ENCODE measurements around the gene MSL1. TPM values are rescaled to one million over a fixed set of nuclear protein-coding genes. Genes with fewer than 3 reads are reported as not detected.

MSL1 gene
- total RNA-seq, 2 donors from 2014 or later: 83.4 to 140 TPM

DNA sequence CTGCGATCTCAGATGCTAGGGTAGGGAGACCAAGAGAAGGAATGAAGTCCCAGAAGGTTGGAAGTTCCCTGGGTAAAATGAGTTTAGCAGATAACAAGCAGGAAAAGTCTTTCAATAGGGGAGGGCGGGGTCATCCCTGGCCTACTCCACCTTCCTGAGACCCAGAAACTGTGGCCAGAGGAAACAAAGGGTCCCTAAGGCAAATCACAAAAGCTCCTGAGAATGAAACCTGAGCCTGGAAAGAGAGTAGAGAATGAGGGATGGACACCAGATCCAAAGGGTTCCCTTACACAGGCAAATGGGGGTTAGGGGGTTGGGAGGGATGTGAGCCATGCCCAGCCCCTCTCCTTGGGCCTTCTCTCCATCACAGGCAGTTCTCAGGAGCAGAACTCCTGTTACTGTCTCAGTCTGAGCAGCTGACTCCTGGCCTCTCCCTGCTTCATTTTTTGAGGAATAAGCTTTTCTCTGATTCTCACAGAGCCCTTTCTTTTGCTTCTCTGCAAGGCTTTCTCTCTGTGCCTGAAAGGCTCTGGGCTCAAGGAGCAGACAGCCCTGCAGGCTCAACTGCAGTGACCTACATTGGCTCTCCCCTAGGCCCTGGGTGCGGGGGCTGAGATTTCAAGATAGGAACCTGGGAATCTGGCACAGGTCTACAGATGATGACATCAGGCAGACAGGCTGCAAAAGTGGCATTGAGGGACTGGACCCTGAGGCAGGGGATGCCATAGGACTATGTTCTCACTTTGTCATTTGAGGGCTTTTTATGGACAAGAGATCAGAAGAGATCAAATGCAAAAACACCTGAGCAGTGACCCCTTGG is 11.5 kb upstream of the MSL1 start:
- peaks cover 0 to 5% of the 10 kb centered on the region in 2 donors for H3K36me3 Mint-ChIP-seq
- H3K27ac Mint-ChIP-seq: peak overlapping the region in 1 of 2 donors; percentile 74
- ATAC-seq: no peak
- no peaks in the 10 kb centered on the region for H3K9me3 Mint-ChIP-seq
- peak in 1 of 2 donors; percentile 48 for DNase-seq (ENCODE audit: low spot score in 2 of 2)

DNA sequence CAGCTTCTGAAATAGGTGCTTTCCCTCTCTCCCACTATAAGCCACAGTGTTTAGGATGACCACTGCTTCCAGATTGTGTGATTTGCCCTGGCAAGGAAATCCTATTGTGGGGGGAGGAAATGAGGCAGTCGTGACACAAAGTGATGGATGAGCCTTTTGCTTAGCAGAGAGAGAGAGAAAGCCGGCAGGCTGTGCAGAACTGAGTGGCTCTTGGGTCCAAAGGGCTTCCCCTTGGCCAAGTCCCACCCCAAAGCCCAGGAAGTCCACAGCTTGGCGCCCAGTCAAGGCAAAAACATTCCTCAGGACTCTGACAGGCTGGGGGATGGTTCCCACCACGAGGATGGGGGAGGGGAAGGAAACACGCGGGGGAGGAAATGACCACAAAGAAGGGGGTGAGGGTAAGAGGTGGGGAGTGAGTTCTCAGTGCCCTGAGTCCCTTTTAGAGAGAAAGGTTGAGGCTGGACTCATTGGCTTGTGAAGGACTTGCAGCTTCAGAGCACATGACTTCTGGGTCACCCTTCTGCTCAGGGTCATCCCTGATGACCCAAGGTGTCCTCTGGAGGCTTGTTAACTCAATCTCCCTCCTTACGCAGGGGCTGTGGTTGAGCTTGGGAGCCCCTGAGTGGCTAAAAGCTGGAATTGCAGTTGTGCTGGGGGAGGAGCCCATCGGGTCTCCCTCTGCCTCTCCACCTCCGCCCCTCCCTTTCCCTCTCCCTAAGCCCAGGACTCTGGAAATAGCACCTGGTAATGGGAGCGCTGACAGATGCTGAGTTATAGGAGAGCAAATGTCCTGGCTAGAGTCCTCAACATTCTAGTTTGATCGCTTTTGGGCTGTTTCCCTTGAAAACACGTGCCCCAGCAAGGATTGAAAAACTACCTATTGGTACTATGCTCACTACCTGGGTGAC is 10.3 kb upstream of the MSL1 start:
- DNase-seq (ENCODE audit: low spot score in 2 of 2) (peak; percentile 68 to 79), ATAC-seq (peak; percentile 46 to 52)
- Mint-ChIP-seq H3K27ac (peak overlapping the region; percentile 74 to 87), H3K9me3 (no peaks in the 10 kb centered on the region), H3K36me3 (peaks cover 0 to 5% of the 10 kb centered on the region in 2 donors)

DNA sequence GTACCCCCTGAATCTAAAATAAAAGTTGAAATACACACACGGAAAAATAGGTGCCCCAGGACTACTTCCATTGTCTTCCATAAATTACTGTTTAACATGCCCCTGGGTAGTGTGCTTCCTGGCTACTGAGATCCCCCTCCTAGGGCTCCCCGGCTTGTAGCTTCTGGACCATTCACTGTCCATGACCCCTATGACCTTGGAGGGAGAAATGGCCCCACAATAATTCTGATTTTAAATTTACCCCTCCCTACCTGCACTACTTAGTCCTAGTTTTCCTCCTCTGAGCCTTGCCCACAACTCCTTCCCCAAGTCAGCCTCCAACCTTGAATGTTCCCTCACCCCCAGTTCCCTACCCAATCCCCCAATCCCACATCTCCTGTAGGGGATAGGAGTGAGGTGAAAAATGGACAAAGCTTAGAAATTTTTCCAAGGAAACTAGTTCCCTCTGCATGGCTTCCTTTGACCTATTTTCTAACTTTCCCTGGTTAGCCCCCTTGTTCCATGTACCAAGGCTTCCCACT is 9.5 kb upstream of the MSL1 start:
- Mint-ChIP-seq H3K9me3 (no peaks in the 10 kb centered on the region), H3K27ac (peak overlapping the region in 1 of 2 donors; percentile 74), H3K36me3 (peaks cover 0 to 5% of the 10 kb centered on the region in 2 donors)
- ATAC-seq (no peak), DNase-seq (ENCODE audit: low spot score in 2 of 2) (no peak)

DNA sequence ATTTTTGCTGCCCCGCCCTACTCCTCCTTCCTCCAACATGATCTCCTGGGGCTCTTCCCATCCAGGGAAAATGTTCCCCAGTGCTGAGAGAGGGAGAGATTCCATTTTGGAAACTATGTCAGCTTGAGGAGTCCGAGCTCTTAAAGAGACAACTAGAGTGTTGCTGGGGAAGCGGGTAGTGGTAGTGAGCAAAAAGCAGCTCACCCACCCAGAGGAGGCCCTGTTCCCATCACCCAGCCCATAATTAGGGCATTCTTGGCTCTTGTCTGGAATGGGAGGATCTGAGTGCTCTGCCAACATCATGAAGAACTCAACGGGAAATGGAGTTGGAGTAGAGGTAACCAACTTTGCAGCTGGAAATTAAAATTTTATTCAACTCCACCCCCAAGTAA is 9.1 kb upstream of the MSL1 start:
- peak in 1 of 2 donors; percentile 23 for DNase-seq (ENCODE audit: low spot score in 2 of 2)
- ATAC-seq: no peak
- H3K27ac Mint-ChIP-seq: peak overlapping the region in 1 of 2 donors; percentile 74

DNA sequence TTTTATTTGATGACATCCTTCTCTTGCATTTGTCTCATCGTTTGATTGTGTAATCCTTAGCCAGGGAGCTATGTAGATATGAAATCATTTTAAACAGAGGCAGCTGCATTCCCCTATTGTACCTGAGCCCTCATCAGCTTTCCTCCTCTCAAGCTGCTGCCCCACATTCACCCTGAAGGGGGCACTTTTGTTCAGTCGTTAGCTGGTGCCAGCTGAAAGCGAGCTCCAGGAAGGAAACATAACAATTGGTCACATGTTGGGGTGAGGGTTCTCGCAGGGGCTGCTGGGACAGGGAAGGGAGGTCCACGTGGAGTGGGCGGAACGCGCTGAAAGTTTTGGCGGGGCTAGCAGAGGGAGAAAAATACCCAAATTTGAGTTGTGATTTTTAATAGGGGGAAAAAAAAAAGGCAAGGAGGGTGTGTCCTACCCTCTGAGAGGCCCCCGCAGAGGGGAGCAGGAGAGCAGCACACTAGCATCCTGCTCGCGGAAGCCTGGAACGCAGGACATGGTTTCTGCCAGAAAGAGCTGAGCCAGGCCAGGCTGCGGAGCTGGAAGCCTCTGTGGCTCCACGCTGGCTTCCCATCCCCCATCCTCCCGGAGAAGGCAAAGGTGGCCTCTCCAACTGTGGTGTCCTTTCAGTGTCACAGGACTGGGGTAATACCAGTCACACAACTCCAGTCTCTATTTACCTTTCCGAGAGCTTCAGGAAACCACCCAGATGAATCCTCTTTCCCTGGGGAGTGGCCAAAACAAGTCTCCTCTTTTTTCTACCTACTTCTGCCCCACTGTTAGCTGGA is 8.5 kb upstream of the MSL1 start:
- H3K36me3 Mint-ChIP-seq: peaks cover 0 to under 1% of the 10 kb centered on the region in 2 donors
- H3K27ac Mint-ChIP-seq: peak overlapping the region; percentile 74 to 91
- peak; percentile 90 to 92 for DNase-seq (ENCODE audit: low spot score in 2 of 2)
- H3K9me3 Mint-ChIP-seq: no peaks in the 10 kb centered on the region
- ATAC-seq: peak; percentile 85 to 92

More for the DNA sequence above, 9.1 kb upstream of the MSL1 start:
- Mint-ChIP-seq H3K9me3 (no peaks in the 10 kb centered on the region), H3K36me3 (peaks cover 0 to 5% of the 10 kb centered on the region in 2 donors)

DNA sequence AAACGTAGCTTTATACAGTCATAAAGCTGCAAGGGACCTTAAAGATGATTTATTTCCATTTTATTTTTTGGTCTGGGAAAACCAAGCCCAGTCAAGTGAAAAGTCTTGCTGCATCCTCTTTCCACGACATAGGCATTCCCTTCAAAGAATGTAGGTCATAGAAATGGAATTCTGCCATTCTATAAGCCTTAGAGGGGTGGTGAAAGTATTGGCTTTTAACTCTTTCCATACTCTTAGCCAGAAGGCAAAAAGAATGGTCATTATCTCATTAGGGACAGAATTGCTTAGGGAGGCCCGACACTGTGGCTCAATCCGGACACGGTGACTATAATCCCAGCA is 7.9 kb upstream of the MSL1 start:
- Mint-ChIP-seq H3K9me3 (no peaks in the 10 kb centered on the region), H3K36me3 (no peaks in the 10 kb centered on the region), H3K27ac (peak overlapping the region in 1 of 2 donors; percentile 74)
- DNase-seq (ENCODE audit: low spot score in 2 of 2) (no peak), ATAC-seq (no peak)

DNA sequence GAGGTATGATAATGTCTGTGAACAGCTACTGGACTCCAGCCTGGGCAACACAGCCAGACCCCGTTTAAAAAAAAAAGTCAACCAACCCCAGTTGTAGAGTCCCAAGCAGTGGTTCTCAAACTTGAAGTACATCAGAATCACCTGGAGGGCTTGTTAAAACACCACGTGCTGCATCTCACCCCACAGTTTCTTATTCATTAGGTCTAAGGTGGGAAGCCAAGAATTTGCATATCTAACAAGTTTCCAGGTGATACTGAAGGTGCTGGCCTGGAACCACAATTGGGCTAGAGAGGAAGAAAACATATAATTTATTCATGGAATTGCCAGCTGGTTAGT is 6.7 kb upstream of the MSL1 start:
- no peaks in the 10 kb centered on the region for H3K9me3 Mint-ChIP-seq
- DNase-seq (ENCODE audit: low spot score in 2 of 2): no peak
- H3K27ac Mint-ChIP-seq: peak overlapping the region in 1 of 2 donors; percentile 16
- no peak for ATAC-seq
- H3K36me3 Mint-ChIP-seq: no peaks in the 10 kb centered on the region

DNA sequence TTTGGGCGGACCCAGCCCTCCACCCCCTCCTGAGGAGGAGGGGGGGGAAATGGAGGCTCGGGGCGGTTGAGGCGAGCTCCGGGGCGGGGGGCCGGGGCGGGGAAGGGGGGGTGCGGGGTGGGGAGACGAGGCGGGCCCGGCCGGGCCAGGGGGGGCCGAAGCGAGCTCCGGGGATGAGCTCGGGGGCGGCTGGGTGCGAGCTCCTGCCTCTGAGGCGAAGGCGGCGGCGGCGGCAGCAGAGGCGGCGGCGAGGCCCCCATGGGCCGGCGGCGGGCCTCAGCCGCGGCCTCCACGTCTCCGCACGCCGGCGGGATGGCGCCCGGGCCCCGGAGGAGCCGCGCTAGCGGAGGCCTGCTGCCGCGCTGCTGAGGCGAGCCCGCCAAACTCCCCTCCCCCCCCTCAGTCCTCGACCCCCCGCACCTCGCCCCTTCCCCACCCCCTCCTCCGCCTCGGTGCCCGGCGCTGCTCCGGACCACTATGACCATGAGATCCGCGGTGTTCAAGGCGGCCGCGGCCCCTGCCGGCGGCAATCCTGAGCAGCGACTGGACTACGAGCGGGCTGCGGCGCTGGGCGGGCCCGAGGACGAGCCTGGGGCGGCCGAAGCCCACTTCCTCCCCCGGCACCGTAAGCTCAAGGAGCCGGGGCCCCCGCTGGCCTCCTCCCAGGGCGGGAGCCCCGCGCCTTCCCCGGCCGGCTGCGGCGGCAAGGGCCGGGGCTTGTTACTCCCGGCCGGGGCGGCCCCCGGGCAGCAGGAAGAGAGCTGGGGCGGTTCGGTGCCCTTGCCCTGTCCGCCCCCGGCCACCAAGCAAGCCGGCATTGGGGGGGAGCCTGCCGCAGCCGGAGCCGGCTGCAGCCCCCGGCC is 596 bp downstream of the MSL1 start:
- peak overlapping the region in 1 of 2 donors; percentile 84 for H3K27ac Mint-ChIP-seq
- ATAC-seq: peak; percentile 30 to 48
- DNase-seq (ENCODE audit: low spot score in 2 of 2): peak; percentile 25 to 64
- no peaks in the 10 kb centered on the region for H3K9me3 Mint-ChIP-seq
- H3K36me3 Mint-ChIP-seq: peaks cover 31 to 32% of the 10 kb centered on the region in 2 donors

DNA sequence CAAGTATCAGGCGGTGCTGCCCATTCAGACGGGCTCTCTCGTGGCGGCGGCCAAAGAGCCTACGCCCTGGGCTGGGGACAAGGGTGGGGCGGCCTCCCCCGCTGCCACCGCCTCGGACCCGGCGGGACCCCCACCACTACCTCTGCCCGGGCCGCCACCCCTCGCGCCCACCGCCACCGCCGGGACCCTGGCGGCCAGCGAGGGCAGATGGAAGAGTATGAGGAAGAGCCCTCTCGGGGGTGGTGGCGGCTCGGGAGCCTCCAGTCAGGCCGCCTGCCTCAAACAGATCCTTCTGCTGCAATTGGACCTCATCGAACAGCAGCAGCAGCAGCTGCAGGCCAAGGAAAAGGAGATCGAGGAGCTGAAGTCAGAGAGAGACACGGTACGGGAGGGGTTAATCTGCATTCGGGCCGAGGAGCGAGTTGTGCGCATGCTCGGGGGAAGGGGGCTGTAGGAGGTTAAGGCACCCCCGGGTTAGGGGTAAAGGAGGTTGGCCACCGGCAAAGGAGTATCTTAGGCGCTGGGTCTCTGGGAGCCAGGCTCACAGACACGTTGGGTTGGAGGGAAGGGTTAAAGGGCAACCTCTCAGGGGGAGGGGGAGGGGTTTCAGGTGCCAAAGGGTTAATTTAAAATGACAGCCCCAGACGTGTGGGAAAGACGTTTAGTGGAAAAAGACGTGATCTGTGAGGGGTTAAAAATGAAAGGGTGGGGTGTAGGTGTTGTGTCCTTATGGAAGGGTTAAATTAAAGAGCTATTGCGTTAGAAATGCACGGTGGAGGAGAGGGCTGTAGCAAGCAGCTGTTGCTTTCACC is 1.4 kb downstream of the MSL1 start:
- Mint-ChIP-seq H3K36me3 (peaks cover 31 to 32% of the 10 kb centered on the region in 2 donors), H3K27ac (peak overlapping the region; percentile 84 to 85), H3K9me3 (no peaks in the 10 kb centered on the region)
- ATAC-seq: peak; percentile 19 to 49
- peak; percentile 61 to 66 for DNase-seq (ENCODE audit: low spot score in 2 of 2)

DNA sequence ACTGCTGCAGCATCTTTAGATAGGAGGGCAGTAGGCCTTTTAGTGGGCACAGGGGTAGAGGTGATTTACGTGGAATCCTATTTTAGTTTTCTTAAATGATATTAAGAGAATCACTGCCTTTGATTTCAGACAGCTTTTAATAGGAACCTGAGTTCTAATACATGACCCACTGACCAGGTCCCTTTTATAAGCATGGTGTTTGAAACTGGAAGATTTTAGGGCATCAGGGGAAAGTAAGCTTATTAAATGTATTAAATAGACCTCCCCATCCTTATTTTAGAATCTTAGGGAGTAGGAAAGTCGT is 2.0 kb downstream of the MSL1 start:
- peak overlapping the region; percentile 84 to 85 for H3K27ac Mint-ChIP-seq
- H3K36me3 Mint-ChIP-seq: peaks cover 31 to 32% of the 10 kb centered on the region in 2 donors
- no peak for DNase-seq (ENCODE audit: low spot score in 2 of 2)
- no peaks in the 10 kb centered on the region for H3K9me3 Mint-ChIP-seq
- ATAC-seq: no peak

DNA sequence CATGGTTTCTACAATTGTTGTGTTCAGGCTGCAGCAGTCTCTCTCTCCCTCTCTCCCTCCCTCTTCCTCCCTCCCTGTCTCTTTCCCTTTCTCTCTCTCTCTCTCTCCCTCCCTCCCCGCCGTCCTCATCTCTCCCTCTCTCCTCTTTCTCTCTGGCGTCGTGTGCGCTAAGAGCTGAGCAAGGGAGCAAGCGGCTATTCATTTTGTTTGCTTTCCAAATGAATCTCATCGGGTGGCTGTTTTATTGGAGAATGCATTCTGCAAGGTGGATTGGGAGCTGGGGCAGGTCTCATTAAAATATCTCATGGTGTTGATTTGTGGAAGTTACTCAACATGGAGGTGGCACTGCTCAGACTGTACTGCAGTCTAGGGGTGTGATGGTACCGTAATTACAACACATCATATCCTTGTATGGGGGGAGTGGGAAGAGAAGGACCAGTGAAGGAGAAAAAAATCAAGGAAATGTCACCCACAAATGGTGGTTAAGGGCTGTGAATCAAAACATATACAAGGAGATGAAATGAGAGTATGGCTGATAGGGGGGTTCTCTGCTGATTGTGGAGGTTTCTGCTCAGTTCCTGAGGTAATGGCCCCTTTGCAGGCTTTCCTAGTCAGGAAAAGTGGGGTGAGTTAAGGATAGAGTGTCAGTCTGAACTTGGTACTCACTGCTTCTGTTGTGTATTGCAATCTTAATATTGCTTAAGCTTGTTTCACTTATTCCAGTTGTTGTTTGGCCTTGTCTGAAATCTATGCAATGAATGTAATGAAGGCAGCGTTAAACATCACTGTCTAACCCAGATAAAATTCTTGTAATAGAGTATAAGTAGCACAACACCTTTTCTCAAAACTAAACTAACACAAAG is 2.7 kb downstream of the MSL1 start:
- H3K27ac Mint-ChIP-seq: peak overlapping the region; percentile 16 to 84
- peaks cover 36 to 38% of the 10 kb centered on the region in 2 donors for H3K36me3 Mint-ChIP-seq
- no peak for DNase-seq (ENCODE audit: low spot score in 2 of 2)
- no peaks in the 10 kb centered on the region for H3K9me3 Mint-ChIP-seq
- no peak for ATAC-seq

DNA sequence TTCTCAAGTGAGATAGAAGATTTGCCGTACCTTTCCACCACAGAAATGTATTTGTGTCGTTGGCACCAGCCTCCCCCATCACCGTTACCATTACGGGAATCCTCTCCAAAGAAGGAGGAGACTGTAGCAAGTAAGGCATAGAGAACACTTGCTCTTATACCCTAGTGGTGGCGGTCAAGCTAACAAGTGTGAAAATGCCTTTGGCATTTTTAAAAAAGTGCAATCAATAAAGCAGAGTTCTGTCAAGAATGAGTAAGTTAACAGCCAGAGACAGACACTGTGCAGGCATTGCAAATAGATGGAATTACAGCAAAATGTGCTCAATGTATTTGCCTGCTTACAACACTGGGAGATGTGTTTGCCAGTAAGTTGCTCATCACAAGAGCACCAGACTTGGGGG is 7.7 kb downstream of the MSL1 start:
- ATAC-seq (no peak), DNase-seq (ENCODE audit: low spot score in 2 of 2) (no peak)
- no peaks in the 10 kb centered on the region for H3K9me3 Mint-ChIP-seq
- peak overlapping the region in 1 of 2 donors; percentile 81 for H3K27ac Mint-ChIP-seq
- peaks cover 42 to 51% of the 10 kb centered on the region in 2 donors for H3K36me3 Mint-ChIP-seq

DNA sequence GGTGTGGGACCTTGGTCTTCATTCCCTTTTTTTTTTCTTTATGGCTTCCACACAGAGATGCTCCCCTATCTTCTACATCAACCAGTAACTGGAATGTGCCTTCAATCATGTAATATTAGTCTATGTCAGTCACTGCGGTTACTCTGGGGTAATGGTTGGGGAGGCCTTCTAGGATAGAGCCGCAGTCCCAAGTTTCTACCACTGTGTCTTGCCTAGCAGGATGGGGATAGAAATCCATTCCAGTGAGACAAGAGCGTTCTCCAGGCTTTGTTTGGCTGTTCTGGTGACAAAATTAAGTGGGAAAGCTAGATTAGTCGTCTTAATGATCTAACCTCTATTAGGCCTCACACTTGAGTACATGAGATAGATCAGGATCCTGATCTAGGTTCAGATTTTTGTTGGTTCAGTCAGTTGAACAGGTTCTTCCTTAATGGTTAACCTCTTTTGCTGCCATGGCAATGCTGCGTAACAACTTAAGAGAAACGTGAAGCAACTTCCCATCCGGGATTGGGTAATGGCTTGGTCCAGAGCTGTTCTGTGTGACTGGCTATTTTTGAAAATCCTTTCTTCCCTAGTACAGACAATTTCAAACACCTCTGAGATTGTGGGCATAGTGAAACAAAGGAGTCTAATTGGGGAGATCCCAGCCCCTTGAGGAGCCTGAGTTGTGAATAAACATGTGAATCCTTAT is 8.7 kb downstream of the MSL1 start:
- DNase-seq (ENCODE audit: low spot score in 2 of 2) (no peak), ATAC-seq (no peak)
- Mint-ChIP-seq H3K36me3 (peaks cover 42 to 48% of the 10 kb centered on the region in 2 donors), H3K9me3 (no peaks in the 10 kb centered on the region), H3K27ac (peak overlapping the region in 1 of 2 donors; percentile 43)

DNA sequence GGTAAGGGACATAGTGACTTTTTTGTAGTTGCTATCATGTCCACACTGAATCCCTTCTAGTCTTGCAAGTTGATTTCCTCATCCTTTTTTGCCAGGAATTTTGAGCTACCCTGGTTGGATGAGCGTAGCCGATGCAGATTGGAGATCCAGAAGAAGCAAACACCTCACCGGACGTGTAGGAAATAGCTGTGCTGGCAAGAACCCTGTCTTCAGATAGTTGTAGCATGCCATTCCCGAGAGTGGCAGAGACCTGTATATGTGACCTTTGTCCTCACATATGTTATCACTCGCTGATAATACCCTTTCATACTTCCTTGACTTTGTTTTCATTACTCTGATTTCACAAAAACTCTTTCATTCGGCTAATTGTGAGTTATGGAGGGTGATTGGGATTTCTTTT is 12.4 kb downstream of the MSL1 start:
- Mint-ChIP-seq H3K9me3 (no peaks in the 10 kb centered on the region), H3K36me3 (peaks cover 35 to 39% of the 10 kb centered on the region in 2 donors), H3K27ac (peak overlapping the region in 1 of 2 donors; percentile 10)
- DNase-seq (ENCODE audit: low spot score in 2 of 2): no peak
- ATAC-seq: no peak
